ENCODE data around the gene BEND3.

Gene BEND3

DNA sequence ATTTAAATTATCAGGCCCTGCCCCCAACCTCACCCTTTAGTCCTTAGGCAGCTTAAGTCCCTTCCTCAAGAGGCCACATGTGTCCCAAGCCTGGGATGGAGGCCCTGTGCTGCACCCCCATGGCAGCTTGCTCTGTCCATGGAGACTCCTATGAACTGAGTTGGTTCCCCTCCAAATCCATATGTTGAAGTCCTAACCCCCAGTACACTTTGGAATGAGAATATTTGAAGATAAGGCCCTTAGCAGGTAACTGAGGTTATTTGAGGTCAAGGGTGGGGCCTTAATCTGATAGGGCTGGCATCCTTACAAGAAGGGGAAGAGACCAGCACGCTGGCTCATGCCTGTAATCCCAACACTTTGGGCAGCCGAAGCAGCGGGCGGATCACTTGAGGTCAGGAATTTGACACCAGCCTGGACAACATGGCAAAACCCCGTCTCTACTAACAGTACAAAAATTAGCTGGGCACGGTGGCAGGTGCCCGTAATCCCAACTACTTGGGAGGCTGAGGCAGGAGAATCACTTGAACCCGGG lies 6.7 kb upstream of the BEND3 start:
- Histone ChIP-seq H2AK5ac (ENCODE audit: low read depth, low read length) (no peak overlapping the region), H2BK12ac (ENCODE audit: low read length) (peak overlapping the region; percentile 58), H2BK15ac (ENCODE audit: low read length) (no peak overlapping the region), H3K9ac (ENCODE audit: low read depth, low read length, poor library complexity) (no peak overlapping the region), H3K36me3 (replicated peaks in 1 of 2; ENCODE audit: control insufficient read depth in 2 of 2, insufficient read depth in 2 of 2, low read length in 2 of 2) (no peaks in the 10 kb centered on the region), H2AFZ (ENCODE audit: low read length) (no peak overlapping the region), H3K14ac (ENCODE audit: low read length) (no peak overlapping the region), H3K79me1 (ENCODE audit: low read depth, low read length) (no peaks in the 10 kb centered on the region), H3K27me3 (ENCODE audit: control insufficient read depth in 3 of 3, insufficient read depth in 3 of 3, low read depth in 1 of 3, low read length in 3 of 3) (no peaks in the 10 kb centered on the region), H3K18ac (ENCODE audit: low read length) (peak overlapping the region; percentile 11), H2BK120ac (ENCODE audit: low read depth, low read length) (no peak overlapping the region), H2BK5ac (ENCODE audit: low read length) (no peak overlapping the region), H4K91ac (ENCODE audit: low read depth, low read length, poor library complexity) (no peak overlapping the region), H3K9me3 (replicated peaks in 1 of 2; ENCODE audit: control insufficient read depth in 2 of 2, insufficient read depth in 1 of 2, low read depth in 1 of 2, low read length in 2 of 2) (no peaks in the 10 kb centered on the region), H3K4me2 (ENCODE audit: insufficient read depth, low read length, poor library complexity, severe bottlenecking) (no peak overlapping the region), H4K8ac (ENCODE audit: low read depth, low read length) (no peak overlapping the region), H3K27ac (replicated peaks; ENCODE audit: low read length) (no peak overlapping the region), H3K23ac (ENCODE audit: low read depth, low read length, poor library complexity) (no peak overlapping the region), H3K4me1 (ENCODE audit: control insufficient read depth in 2 of 2, insufficient read depth in 1 of 2, low read depth in 1 of 2, low read length in 2 of 2) (peaks cover 0 to 15% of the 10 kb centered on the region in 2 donors), H3K4ac (ENCODE audit: low read length) (no peak overlapping the region), H3K4me3 (ENCODE audit: low read length in 2 of 2) (no peak overlapping the region)
- no CpG with 5 or more reads among the region's 8 CpGs for WGBS, 2 donors (ENCODE audit: extremely low coverage in 2 of 2, insufficient read length in 2 of 2, insufficient replicate concordance in 1 of 2)
- no peak for DNase-seq (ENCODE audit: low spot score)

GRCh38 chr6:107121266-107121665 lies 6.0 kb upstream of the BEND3 start:
- Histone ChIP-seq H2BK15ac (ENCODE audit: low read length) (no peak overlapping the region), H3K9ac (ENCODE audit: low read depth, low read length, poor library complexity) (no peak overlapping the region), H4K91ac (ENCODE audit: low read depth, low read length, poor library complexity) (no peak overlapping the region), H2AFZ (ENCODE audit: low read length) (no peak overlapping the region), H3K27me3 (ENCODE audit: control insufficient read depth in 3 of 3, insufficient read depth in 3 of 3, low read depth in 1 of 3, low read length in 3 of 3) (no peaks in the 10 kb centered on the region), H2BK12ac (ENCODE audit: low read length) (no peak overlapping the region), H2BK5ac (ENCODE audit: low read length) (no peak overlapping the region), H2AK5ac (ENCODE audit: low read depth, low read length) (no peak overlapping the region), H3K23ac (ENCODE audit: low read depth, low read length, poor library complexity) (no peak overlapping the region), H3K27ac (replicated peaks; ENCODE audit: low read length) (no peak overlapping the region), H3K9me3 (replicated peaks in 1 of 2; ENCODE audit: control insufficient read depth in 2 of 2, insufficient read depth in 1 of 2, low read depth in 1 of 2, low read length in 2 of 2) (no peaks in the 10 kb centered on the region), H3K4me2 (ENCODE audit: insufficient read depth, low read length, poor library complexity, severe bottlenecking) (no peak overlapping the region), H3K36me3 (replicated peaks in 1 of 2; ENCODE audit: control insufficient read depth in 2 of 2, insufficient read depth in 2 of 2, low read length in 2 of 2) (no peaks in the 10 kb centered on the region), H3K79me1 (ENCODE audit: low read depth, low read length) (no peaks in the 10 kb centered on the region), H3K4me1 (ENCODE audit: control insufficient read depth in 2 of 2, insufficient read depth in 1 of 2, low read depth in 1 of 2, low read length in 2 of 2) (peaks cover 0 to 15% of the 10 kb centered on the region in 2 donors), H3K18ac (ENCODE audit: low read length) (no peak overlapping the region), H3K4me3 (ENCODE audit: low read length in 2 of 2) (no peak overlapping the region), H4K8ac (ENCODE audit: low read depth, low read length) (no peak overlapping the region), H3K14ac (ENCODE audit: low read length) (no peak overlapping the region), H2BK120ac (ENCODE audit: low read depth, low read length) (no peak overlapping the region), H3K4ac (ENCODE audit: low read length) (no peak overlapping the region)
- no CpG with 5 or more reads among the region's 6 CpGs for WGBS, 2 donors (ENCODE audit: extremely low coverage in 2 of 2, insufficient read length in 2 of 2, insufficient replicate concordance in 1 of 2)
- no peak for DNase-seq (ENCODE audit: low spot score)

- Histone ChIP-seq H2BK120ac (ENCODE audit: low read depth, low read length) (no peak overlapping the region), H2AK5ac (ENCODE audit: low read depth, low read length) (no peak overlapping the region), H2BK12ac (ENCODE audit: low read length) (no peak overlapping the region), H3K4me1 (ENCODE audit: control insufficient read depth in 2 of 2, insufficient read depth in 1 of 2, low read depth in 1 of 2, low read length in 2 of 2) (peaks cover 0 to 15% of the 10 kb centered on the region in 2 donors), H3K23ac (ENCODE audit: low read depth, low read length, poor library complexity) (no peak overlapping the region), H3K27ac (replicated peaks; ENCODE audit: low read length) (no peak overlapping the region), H4K91ac (ENCODE audit: low read depth, low read length, poor library complexity) (no peak overlapping the region), H3K9ac (ENCODE audit: low read depth, low read length, poor library complexity) (no peak overlapping the region), H3K9me3 (replicated peaks in 1 of 2; ENCODE audit: control insufficient read depth in 2 of 2, insufficient read depth in 1 of 2, low read depth in 1 of 2, low read length in 2 of 2) (no peaks in the 10 kb centered on the region), H3K4me2 (ENCODE audit: insufficient read depth, low read length, poor library complexity, severe bottlenecking) (no peak overlapping the region), H3K79me1 (ENCODE audit: low read depth, low read length) (no peaks in the 10 kb centered on the region), H3K18ac (ENCODE audit: low read length) (no peak overlapping the region), H3K36me3 (replicated peaks in 1 of 2; ENCODE audit: control insufficient read depth in 2 of 2, insufficient read depth in 2 of 2, low read length in 2 of 2) (no peaks in the 10 kb centered on the region), H2BK15ac (ENCODE audit: low read length) (no peak overlapping the region), H3K4ac (ENCODE audit: low read length) (no peak overlapping the region), H3K27me3 (ENCODE audit: control insufficient read depth in 3 of 3, insufficient read depth in 3 of 3, low read depth in 1 of 3, low read length in 3 of 3) (no peaks in the 10 kb centered on the region), H2BK5ac (ENCODE audit: low read length) (no peak overlapping the region), H4K8ac (ENCODE audit: low read depth, low read length) (no peak overlapping the region), H2AFZ (ENCODE audit: low read length) (no peak overlapping the region), H3K14ac (ENCODE audit: low read length) (no peak overlapping the region), H3K4me3 (ENCODE audit: low read length in 2 of 2) (no peak overlapping the region)
- DNase-seq (ENCODE audit: low spot score), result no peak
- no CpG with 5 or more reads among the region's 4 CpGs for whole genome bisulfite sequencing, 2 donors (ENCODE audit: extremely low coverage in 2 of 2, insufficient read length in 2 of 2, insufficient replicate concordance in 1 of 2)
Measured at GRCh38 chr6:107120404-107120803, 5.1 kb upstream of the BEND3 start.

DNA sequence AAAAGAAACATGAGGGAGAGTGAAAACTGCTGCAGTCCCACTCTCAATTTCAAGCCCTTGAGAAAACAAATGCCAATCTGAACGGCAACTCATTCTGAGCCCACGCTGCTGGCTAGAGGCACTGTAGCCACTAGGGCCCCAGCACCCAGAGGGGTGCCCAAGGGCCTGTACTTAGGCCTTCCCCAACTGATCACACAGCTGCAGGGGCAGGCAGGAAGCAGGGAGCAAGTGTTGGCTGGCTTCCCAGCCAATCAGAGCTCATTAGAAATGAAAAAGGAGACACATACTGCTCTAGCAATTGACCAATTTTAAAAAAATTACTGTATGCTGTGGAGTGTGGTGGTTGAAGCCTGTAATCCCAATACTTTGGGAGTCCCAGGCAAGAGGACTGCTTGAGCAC lies 3.7 kb upstream of the BEND3 start:
- H2BK120ac ChIP-seq (ENCODE audit: low read depth, low read length), result no peak overlapping the region
- no peak overlapping the region for H4K8ac ChIP-seq (ENCODE audit: low read depth, low read length)
- H3K18ac ChIP-seq (ENCODE audit: low read length), result no peak overlapping the region
- peaks cover under 1 to 12% of the 10 kb centered on the region in 2 donors for H3K4me1 ChIP-seq (ENCODE audit: control insufficient read depth in 2 of 2, insufficient read depth in 1 of 2, low read depth in 1 of 2, low read length in 2 of 2)
- no peak overlapping the region for H3K14ac ChIP-seq (ENCODE audit: low read length)
- no CpG with 5 or more reads among the region's 2 CpGs for WGBS, 2 donors (ENCODE audit: extremely low coverage in 2 of 2, insufficient read length in 2 of 2, insufficient replicate concordance in 1 of 2)
- H3K27me3 ChIP-seq (ENCODE audit: control insufficient read depth in 3 of 3, insufficient read depth in 3 of 3, low read depth in 1 of 3, low read length in 3 of 3), result no peaks in the 10 kb centered on the region
- no peak overlapping the region for H3K4me2 ChIP-seq (ENCODE audit: insufficient read depth, low read length, poor library complexity, severe bottlenecking)
- H2BK5ac ChIP-seq (ENCODE audit: low read length), result no peak overlapping the region
- no peak overlapping the region for H2BK15ac ChIP-seq (ENCODE audit: low read length)
- no peaks in the 10 kb centered on the region for H3K36me3 ChIP-seq (replicated peaks in 1 of 2; ENCODE audit: control insufficient read depth in 2 of 2, insufficient read depth in 2 of 2, low read length in 2 of 2)
- no peaks in the 10 kb centered on the region for H3K9me3 ChIP-seq (replicated peaks in 1 of 2; ENCODE audit: control insufficient read depth in 2 of 2, insufficient read depth in 1 of 2, low read depth in 1 of 2, low read length in 2 of 2)
- H3K4me3 ChIP-seq (ENCODE audit: low read length in 2 of 2), result no peak overlapping the region
- H3K4ac ChIP-seq (ENCODE audit: low read length), result no peak overlapping the region
- no peak overlapping the region for H2BK12ac ChIP-seq (ENCODE audit: low read length)
- no peak for DNase-seq (ENCODE audit: low spot score)
- H4K91ac ChIP-seq (ENCODE audit: low read depth, low read length, poor library complexity), result no peak overlapping the region
- H3K79me1 ChIP-seq (ENCODE audit: low read depth, low read length), result no peaks in the 10 kb centered on the region
- no peak overlapping the region for H3K9ac ChIP-seq (ENCODE audit: low read depth, low read length, poor library complexity)
- H2AK5ac ChIP-seq (ENCODE audit: low read depth, low read length), result no peak overlapping the region
- no peak overlapping the region for H3K23ac ChIP-seq (ENCODE audit: low read depth, low read length, poor library complexity)
- H3K27ac ChIP-seq (replicated peaks; ENCODE audit: low read length), result no peak overlapping the region
- H2AFZ ChIP-seq (ENCODE audit: low read length), result peak overlapping the region; percentile 62
